ENCODE data around the gene ASCC1. TPM values are rescaled to one million over a fixed set of nuclear protein-coding genes. Genes with fewer than 3 reads are reported as not detected.
"Not testable (repeated sequence)": the region's sequence is repeated elsewhere in the genome, so short reads cannot be mapped to it uniquely, and the experiment has no call there.

ASCC1 gene
- total and polyA plus RNA-seq, 2 donors = 29.7 to 33.5 TPM

- Histone ChIP-seq H3K36me3 (ENCODE audit: insufficient read depth) (no peaks in the 10 kb centered on the region), H3K4me1 (ENCODE audit: insufficient read depth) (no peaks in the 10 kb centered on the region), H3K4me3 (ENCODE audit: low read depth, low read length) (no peak overlapping the region), H3K27ac (ENCODE audit: low read depth) (no peak overlapping the region)
- 94% methylated on average over 7 of the region's 7 CpGs for WGBS
- DNase-seq (ENCODE audit: extremely low spot score) = no peak
These were observed 63.8 kb downstream of the ASCC1 start for GRCh38 chr10:72152286-72152685.

GRCh38 chr10:72150746-72151478 lies 65.2 kb downstream of the ASCC1 start:
- over 99% methylated on average over 5 of the region's 6 CpGs for WGBS
- not testable (repeated sequence) for H3K4me3 ChIP-seq (ENCODE audit: low read depth, low read length); DNase-seq (ENCODE audit: extremely low spot score); H3K27ac ChIP-seq (ENCODE audit: low read depth); H3K4me1 ChIP-seq (ENCODE audit: insufficient read depth); H3K36me3 ChIP-seq (ENCODE audit: insufficient read depth)

GRCh38 chr10:72147324-72147584 lies 68.8 kb downstream of the ASCC1 start:
- H3K4me3 ChIP-seq (ENCODE audit: low read depth, low read length); H3K36me3 ChIP-seq (ENCODE audit: insufficient read depth); H3K4me1 ChIP-seq (ENCODE audit: insufficient read depth); H3K27ac ChIP-seq (ENCODE audit: low read depth); DNase-seq (ENCODE audit: extremely low spot score): not testable (repeated sequence)
- 85% methylated on average over 4 of the region's 4 CpGs for WGBS

- H3K27ac ChIP-seq (ENCODE audit: low read depth) = no peak overlapping the region
- 89% methylated on average over 4 of the region's 4 CpGs for WGBS
- no peak overlapping the region for H3K4me3 ChIP-seq (ENCODE audit: low read depth, low read length)
- no peaks in the 10 kb centered on the region for H3K4me1 ChIP-seq (ENCODE audit: insufficient read depth)
- no peaks in the 10 kb centered on the region for H3K36me3 ChIP-seq (ENCODE audit: insufficient read depth)
- no peak for DNase-seq (ENCODE audit: extremely low spot score)
These were observed 69.3 kb downstream of the ASCC1 start for GRCh38 chr10:72146559-72147323.

- H3K27ac ChIP-seq (ENCODE audit: low read depth) = no peak overlapping the region
- H3K36me3 ChIP-seq (ENCODE audit: insufficient read depth) = no peaks in the 10 kb centered on the region
- no peak for DNase-seq (ENCODE audit: extremely low spot score)
- 72% methylated on average over 6 of the region's 6 CpGs for WGBS
- no peak overlapping the region for H3K4me3 ChIP-seq (ENCODE audit: low read depth, low read length)
- H3K4me1 ChIP-seq (ENCODE audit: insufficient read depth) = no peaks in the 10 kb centered on the region
These were observed 70.0 kb downstream of the ASCC1 start for GRCh38 chr10:72146071-72146470.

- Histone ChIP-seq H3K36me3 (ENCODE audit: insufficient read depth) (no peaks in the 10 kb centered on the region), H3K4me3 (ENCODE audit: low read depth, low read length) (no peak overlapping the region), H3K27ac (ENCODE audit: low read depth) (no peak overlapping the region), H3K4me1 (ENCODE audit: insufficient read depth) (no peaks in the 10 kb centered on the region)
- DNase-seq (ENCODE audit: extremely low spot score) = no peak
- WGBS = 73% methylated on average over 2 of the region's 2 CpGs
These were observed 70.4 kb downstream of the ASCC1 start for GRCh38 chr10:72145657-72146056.

GRCh38 chr10:72140850-72141249 lies 75.2 kb downstream of the ASCC1 start:
- Histone ChIP-seq H3K36me3 (ENCODE audit: insufficient read depth) (no peaks in the 10 kb centered on the region), H3K27ac (ENCODE audit: low read depth) (no peak overlapping the region), H3K4me1 (ENCODE audit: insufficient read depth) (no peaks in the 10 kb centered on the region), H3K4me3 (ENCODE audit: low read depth, low read length) (no peak overlapping the region)
- WGBS = 92% methylated on average over 2 of the region's 2 CpGs
- no peak for DNase-seq (ENCODE audit: extremely low spot score)

- H3K4me1 ChIP-seq (ENCODE audit: insufficient read depth) = no peaks in the 10 kb centered on the region
- H3K27ac ChIP-seq (ENCODE audit: low read depth) = no peak overlapping the region
- H3K4me3 ChIP-seq (ENCODE audit: low read depth, low read length) = no peak overlapping the region
- H3K36me3 ChIP-seq (ENCODE audit: insufficient read depth) = no peaks in the 10 kb centered on the region
- no peak for DNase-seq (ENCODE audit: extremely low spot score)
These were observed 75.9 kb downstream of the ASCC1 start for GRCh38 chr10:72140174-72140573.

- 98% methylated on average over 7 of the region's 7 CpGs for WGBS
- H3K4me3 ChIP-seq (ENCODE audit: low read depth, low read length) = no peak overlapping the region
- no peak overlapping the region for H3K27ac ChIP-seq (ENCODE audit: low read depth)
- DNase-seq (ENCODE audit: extremely low spot score) = no peak
- H3K4me1 ChIP-seq (ENCODE audit: insufficient read depth) = peaks cover 1% of the 10 kb centered on the region
- H3K36me3 ChIP-seq (ENCODE audit: insufficient read depth) = no peaks in the 10 kb centered on the region
These were observed 78.5 kb downstream of the ASCC1 start for GRCh38 chr10:72137583-72137982.

- H3K27ac ChIP-seq (ENCODE audit: low read depth) = not testable (repeated sequence)
These were observed 79.9 kb downstream of the ASCC1 start for GRCh38 chr10:72136225-72136624.

GRCh38 chr10:72134785-72135767 lies 81.0 kb downstream of the ASCC1 start:
- Histone ChIP-seq H3K4me3 (ENCODE audit: low read depth, low read length) (no peak overlapping the region), H3K36me3 (ENCODE audit: insufficient read depth) (no peaks in the 10 kb centered on the region), H3K4me1 (ENCODE audit: insufficient read depth) (peaks cover 1% of the 10 kb centered on the region), H3K27ac (ENCODE audit: low read depth) (no peak overlapping the region)
- WGBS = 85% methylated on average over 10 of the region's 10 CpGs
- DNase-seq (ENCODE audit: extremely low spot score) = no peak

More at GRCh38 chr10:72136225-72136624, 79.9 kb downstream of the ASCC1 start:
- H3K4me1 ChIP-seq (ENCODE audit: insufficient read depth); H3K36me3 ChIP-seq (ENCODE audit: insufficient read depth); H3K4me3 ChIP-seq (ENCODE audit: low read depth, low read length); DNase-seq (ENCODE audit: extremely low spot score): not testable (repeated sequence)
- 98% methylated on average over 10 of the region's 10 CpGs for WGBS

GRCh38 chr10:72133517-72133916 lies 82.6 kb downstream of the ASCC1 start:
- Histone ChIP-seq H3K4me3 (ENCODE audit: low read depth, low read length) (no peak overlapping the region), H3K27ac (ENCODE audit: low read depth) (no peak overlapping the region), H3K36me3 (ENCODE audit: insufficient read depth) (no peaks in the 10 kb centered on the region)

GRCh38 chr10:72132854-72133253 lies 83.2 kb downstream of the ASCC1 start:
- 85% methylated on average over 4 of the region's 4 CpGs for WGBS
- Histone ChIP-seq H3K4me3 (ENCODE audit: low read depth, low read length) (no peak overlapping the region), H3K36me3 (ENCODE audit: insufficient read depth) (no peaks in the 10 kb centered on the region), H3K4me1 (ENCODE audit: insufficient read depth) (peaks cover 1% of the 10 kb centered on the region), H3K27ac (ENCODE audit: low read depth) (no peak overlapping the region)
- DNase-seq (ENCODE audit: extremely low spot score) = no peak

More at GRCh38 chr10:72133517-72133916, 82.6 kb downstream of the ASCC1 start:
- DNase-seq (ENCODE audit: extremely low spot score) = no peak
- peaks cover 1% of the 10 kb centered on the region for H3K4me1 ChIP-seq (ENCODE audit: insufficient read depth)
